ENCODE measurements around the gene THADA.

THADA gene

DNA sequence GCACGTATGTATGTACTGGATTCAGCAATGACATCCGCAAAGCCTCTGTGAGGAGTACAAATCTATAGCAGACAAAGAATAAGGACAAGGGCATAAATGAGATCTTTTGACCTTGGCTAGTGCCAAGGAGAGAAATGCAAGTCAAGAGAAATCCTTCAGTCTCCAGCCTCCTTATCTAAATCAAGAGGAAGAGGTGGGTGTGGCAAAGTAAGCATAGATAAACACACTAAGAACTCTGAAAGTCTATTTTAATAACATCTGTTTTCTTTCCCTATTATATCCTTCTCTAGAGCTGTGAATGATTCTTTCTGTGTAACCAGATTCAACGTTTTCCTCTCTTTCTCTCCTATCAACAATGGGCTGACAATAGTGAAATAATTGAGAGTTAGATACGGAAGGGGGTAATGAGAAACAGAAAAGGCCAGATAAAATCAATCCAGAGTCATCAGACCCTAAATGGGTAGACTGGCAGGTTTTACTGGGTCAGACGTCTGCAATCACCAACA, 250.9 kb downstream of the THADA start:
- peaks cover 0 to 5% (median 2%) of the 10 kb centered on the region in 4 experiments for H3K4me1 ChIP-seq (ENCODE audit: control extremely low read depth in 1 of 4, control insufficient read depth in 4 of 4, insufficient read depth in 4 of 4, low read length in 3 of 4)
- ChIA-PET CTCF (no interaction called here), POLR2A (no interaction called here)
- WGBS (ENCODE audit: insufficient coverage): 100% methylated on average over 1 of the region's 5 CpGs
- no peak overlapping the region for H3K4me3 ChIP-seq (ENCODE audit: control insufficient read depth in 1 of 7, extremely low read depth in 1 of 7, insufficient read depth in 4 of 7, low read depth in 2 of 7, low read length in 6 of 7)
- no peaks in the 10 kb centered on the region for H3K27me3 ChIP-seq (replicated peaks in 2 of 5; ENCODE audit: control insufficient read depth in 4 of 5, insufficient read depth in 5 of 5, low read length in 4 of 5)
- H3K9me3 ChIP-seq (ENCODE audit: control extremely low read depth in 1 of 5, control insufficient read depth in 4 of 5, insufficient read depth in 2 of 5, low read depth in 1 of 5, low read length in 4 of 5): no peaks in the 10 kb centered on the region
- H3K27ac ChIP-seq (ENCODE audit: insufficient read depth in 1 of 2, low read depth in 1 of 2, low read length in 2 of 2, poor library complexity in 1 of 2, severe bottlenecking in 2 of 2): no peak overlapping the region
- no peak for DNase-seq
- H3K36me3 ChIP-seq (ENCODE audit: control insufficient read depth in 4 of 4, insufficient read depth in 4 of 4, low read length in 3 of 4): peaks cover 14 to 17% (median 16%) of the 10 kb centered on the region in 4 experiments

DNA sequence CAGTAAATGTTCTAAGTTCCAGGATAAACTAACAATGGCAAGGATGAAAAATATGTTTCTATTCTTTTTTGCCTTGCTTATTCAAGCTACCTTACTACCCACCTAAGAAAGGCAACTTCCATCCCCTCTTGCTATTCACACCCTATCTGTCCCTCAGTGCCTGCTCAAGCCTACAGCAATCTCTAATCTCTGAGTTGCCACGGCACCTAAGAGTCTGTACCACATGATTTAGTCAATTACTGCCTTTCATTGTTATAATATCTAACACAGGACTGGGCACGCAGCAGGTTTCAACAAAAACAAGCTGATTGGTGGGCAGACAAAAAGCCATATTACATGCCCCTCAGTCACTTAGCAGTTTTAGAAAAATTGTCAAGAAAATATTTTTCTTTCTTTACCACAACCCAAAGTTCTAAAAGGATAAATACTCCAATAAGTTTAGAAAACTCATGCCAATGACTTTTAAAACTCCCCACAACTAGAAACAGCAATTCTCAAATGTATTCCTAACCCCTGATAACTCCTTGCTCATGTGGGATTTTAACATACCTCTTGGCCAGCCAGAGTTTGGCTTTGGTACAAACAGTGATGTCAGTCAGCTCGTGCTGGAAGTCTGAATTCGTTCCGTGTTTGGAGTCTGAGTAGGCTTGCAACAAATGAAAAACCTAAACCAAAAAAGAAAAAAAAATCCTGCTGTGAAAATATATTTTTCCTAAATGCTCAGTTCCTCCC, 252.1 kb downstream of the THADA start:
- DNase-seq: no peak
- 97% methylated on average over 5 of the region's 5 CpGs for WGBS (ENCODE audit: insufficient coverage)
- H3K4me1 ChIP-seq (ENCODE audit: control extremely low read depth in 1 of 4, control insufficient read depth in 4 of 4, insufficient read depth in 4 of 4, low read length in 3 of 4): peaks cover 2 to 9% (median 4%) of the 10 kb centered on the region in 4 experiments
- peaks cover 14 to 17% (median 16%) of the 10 kb centered on the region in 4 experiments for H3K36me3 ChIP-seq (ENCODE audit: control insufficient read depth in 4 of 4, insufficient read depth in 4 of 4, low read length in 3 of 4)
- H3K27ac ChIP-seq (ENCODE audit: insufficient read depth in 1 of 2, low read depth in 1 of 2, low read length in 2 of 2, poor library complexity in 1 of 2, severe bottlenecking in 2 of 2): no peak overlapping the region
- no peaks in the 10 kb centered on the region for H3K27me3 ChIP-seq (replicated peaks in 2 of 5; ENCODE audit: control insufficient read depth in 4 of 5, insufficient read depth in 5 of 5, low read length in 4 of 5)
- no peaks in the 10 kb centered on the region for H3K9me3 ChIP-seq (ENCODE audit: control extremely low read depth in 1 of 5, control insufficient read depth in 4 of 5, insufficient read depth in 2 of 5, low read depth in 1 of 5, low read length in 4 of 5)
- H3K4me3 ChIP-seq (ENCODE audit: control insufficient read depth in 1 of 7, extremely low read depth in 1 of 7, insufficient read depth in 4 of 7, low read depth in 2 of 7, low read length in 6 of 7): no peak overlapping the region
- ChIA-PET CTCF (no interaction called here), POLR2A (no interaction called here)

- Histone ChIP-seq H3K36me3 (ENCODE audit: control insufficient read depth in 4 of 4, insufficient read depth in 4 of 4, low read length in 3 of 4) (peaks cover 12 to 17% (median 16%) of the 10 kb centered on the region in 4 experiments), H3K4me3 (ENCODE audit: control insufficient read depth in 1 of 7, extremely low read depth in 1 of 7, insufficient read depth in 4 of 7, low read depth in 2 of 7, low read length in 6 of 7) (no peak overlapping the region), H3K4me1 (ENCODE audit: control extremely low read depth in 1 of 4, control insufficient read depth in 4 of 4, insufficient read depth in 4 of 4, low read length in 3 of 4) (peaks cover 2 to 9% (median 4%) of the 10 kb centered on the region in 4 experiments), H3K27me3 (replicated peaks in 2 of 5; ENCODE audit: control insufficient read depth in 4 of 5, insufficient read depth in 5 of 5, low read length in 4 of 5) (no peaks in the 10 kb centered on the region), H3K27ac (ENCODE audit: insufficient read depth in 1 of 2, low read depth in 1 of 2, low read length in 2 of 2, poor library complexity in 1 of 2, severe bottlenecking in 2 of 2) (no peak overlapping the region), H3K9me3 (ENCODE audit: control extremely low read depth in 1 of 5, control insufficient read depth in 4 of 5, insufficient read depth in 2 of 5, low read depth in 1 of 5, low read length in 4 of 5) (no peaks in the 10 kb centered on the region)
- ChIA-PET CTCF (interaction anchor here (0.9 to 1.4 kb wide), 3 partner anchors 13 to 107 kb away, joined by 3 to 4 read pairs (median 3); no protein-coding TSS in a partner anchor), POLR2A (no interaction called here)
- 95% methylated on average over 7 of the region's 13 CpGs for WGBS (ENCODE audit: insufficient coverage)
- DNase-seq: no peak
Measured at GRCh38 chr2:43341959-43342757, 253.7 kb downstream of the THADA start.

- CTCF ChIA-PET: interaction anchor here (1.3 kb wide), 1 partner anchor 14 kb away, joined by 3 read pairs; no protein-coding TSS in a partner anchor
Measured at GRCh38 chr2:43340945-43341356, 254.9 kb downstream of the THADA start.

GRCh38 chr2:43340066-43340465, 255.8 kb downstream of the THADA start:
- WGBS (ENCODE audit: insufficient coverage): no CpG with 5 or more reads among the region's 2 CpGs
- Histone ChIP-seq H3K36me3 (ENCODE audit: control insufficient read depth in 4 of 4, insufficient read depth in 4 of 4, low read length in 3 of 4) (peaks cover 12 to 17% (median 15%) of the 10 kb centered on the region in 4 experiments), H3K27ac (ENCODE audit: insufficient read depth in 1 of 2, low read depth in 1 of 2, low read length in 2 of 2, poor library complexity in 1 of 2, severe bottlenecking in 2 of 2) (no peak overlapping the region), H3K4me1 (ENCODE audit: control extremely low read depth in 1 of 4, control insufficient read depth in 4 of 4, insufficient read depth in 4 of 4, low read length in 3 of 4) (peaks cover 2 to 9% (median 4%) of the 10 kb centered on the region in 4 experiments), H3K9me3 (ENCODE audit: control extremely low read depth in 1 of 5, control insufficient read depth in 4 of 5, insufficient read depth in 2 of 5, low read depth in 1 of 5, low read length in 4 of 5) (no peaks in the 10 kb centered on the region), H3K27me3 (replicated peaks in 2 of 5; ENCODE audit: control insufficient read depth in 4 of 5, insufficient read depth in 5 of 5, low read length in 4 of 5) (no peaks in the 10 kb centered on the region), H3K4me3 (ENCODE audit: control insufficient read depth in 1 of 7, extremely low read depth in 1 of 7, insufficient read depth in 4 of 7, low read depth in 2 of 7, low read length in 6 of 7) (no peak overlapping the region)
- ChIA-PET CTCF (no interaction called here), POLR2A (interaction anchor here (0.6 kb wide), 1 partner anchor 19 kb away, joined by 3 read pairs; no protein-coding TSS in a partner anchor)
- no peak for DNase-seq

More at GRCh38 chr2:43340945-43341356, 254.9 kb downstream of the THADA start:
- Histone ChIP-seq H3K27me3 (replicated peaks in 2 of 5; ENCODE audit: control insufficient read depth in 4 of 5, insufficient read depth in 5 of 5, low read length in 4 of 5) (no peaks in the 10 kb centered on the region), H3K9me3 (ENCODE audit: control extremely low read depth in 1 of 5, control insufficient read depth in 4 of 5, insufficient read depth in 2 of 5, low read depth in 1 of 5, low read length in 4 of 5) (no peaks in the 10 kb centered on the region), H3K4me1 (ENCODE audit: control extremely low read depth in 1 of 4, control insufficient read depth in 4 of 4, insufficient read depth in 4 of 4, low read length in 3 of 4) (peaks cover 2 to 9% (median 4%) of the 10 kb centered on the region in 4 experiments), H3K27ac (ENCODE audit: insufficient read depth in 1 of 2, low read depth in 1 of 2, low read length in 2 of 2, poor library complexity in 1 of 2, severe bottlenecking in 2 of 2) (no peak overlapping the region), H3K4me3 (ENCODE audit: control insufficient read depth in 1 of 7, extremely low read depth in 1 of 7, insufficient read depth in 4 of 7, low read depth in 2 of 7, low read length in 6 of 7) (no peak overlapping the region), H3K36me3 (ENCODE audit: control insufficient read depth in 4 of 4, insufficient read depth in 4 of 4, low read length in 3 of 4) (peaks cover 12 to 17% (median 15%) of the 10 kb centered on the region in 4 experiments)
- WGBS (ENCODE audit: insufficient coverage): 100% methylated on average over 1 of the region's 1 CpG
- no peak for DNase-seq
- POLR2A ChIA-PET: interaction anchor here (0.6 kb wide), 1 partner anchor 49 kb away, joined by 3 read pairs; no protein-coding TSS in a partner anchor

DNA sequence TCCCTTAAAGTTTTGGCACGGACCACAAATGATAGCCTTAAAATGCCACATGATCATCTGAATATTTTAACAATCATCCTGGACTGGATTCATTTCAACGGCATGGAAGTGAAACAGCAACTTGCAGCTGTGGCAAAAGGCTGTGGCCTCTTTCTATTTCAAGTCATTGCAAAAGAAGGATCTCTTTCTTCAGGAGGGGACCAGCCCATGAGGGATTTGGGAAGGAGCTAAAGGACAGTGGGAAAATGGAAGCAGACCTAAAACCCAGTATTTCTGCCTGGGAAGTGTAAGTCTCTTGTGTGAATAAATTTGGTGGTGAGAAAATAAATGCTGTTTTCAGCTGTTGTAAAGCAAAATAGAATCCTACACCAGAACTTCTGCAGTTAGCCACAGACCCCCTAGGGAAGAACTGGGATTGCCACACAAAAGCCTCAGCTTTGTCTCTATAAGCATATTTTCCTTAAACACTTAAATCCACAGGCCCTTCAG, 262.1 kb downstream of the THADA start:
- CTCF ChIA-PET: interaction anchor here (0.8 to 1.2 kb wide), 2 partner anchors 12 to 30 kb away, joined by 3 to 4 read pairs; no protein-coding TSS in a partner anchor
- peak; percentile 36 to 79 (median 69) for DNase-seq
- peaks cover 5 to 29% (median 14%) of the 10 kb centered on the region in 4 experiments for H3K4me1 ChIP-seq (ENCODE audit: control extremely low read depth in 1 of 4, control insufficient read depth in 4 of 4, insufficient read depth in 4 of 4, low read length in 3 of 4)
- no peaks in the 10 kb centered on the region for H3K9me3 ChIP-seq (ENCODE audit: control extremely low read depth in 1 of 5, control insufficient read depth in 4 of 5, insufficient read depth in 2 of 5, low read depth in 1 of 5, low read length in 4 of 5)
- peaks cover 0 to 9% (median 4%) of the 10 kb centered on the region in 4 experiments for H3K36me3 ChIP-seq (ENCODE audit: control insufficient read depth in 4 of 4, insufficient read depth in 4 of 4, low read length in 3 of 4)
- peak overlapping the region in 1 of 2 experiments; percentile 51 for H3K27ac ChIP-seq (ENCODE audit: insufficient read depth in 1 of 2, low read depth in 1 of 2, low read length in 2 of 2, poor library complexity in 1 of 2, severe bottlenecking in 2 of 2)
- H3K27me3 ChIP-seq (replicated peaks in 2 of 5; ENCODE audit: control insufficient read depth in 4 of 5, insufficient read depth in 5 of 5, low read length in 4 of 5): no peaks in the 10 kb centered on the region
- POLR2A ChIA-PET: no interaction called here
- peak overlapping the region in 2 of 7 experiments; percentile 24 to 55 for H3K4me3 ChIP-seq (ENCODE audit: control insufficient read depth in 1 of 7, extremely low read depth in 1 of 7, insufficient read depth in 4 of 7, low read depth in 2 of 7, low read length in 6 of 7)
- 0% methylated on average over 2 of the region's 2 CpGs for WGBS (ENCODE audit: insufficient coverage)

Data from common myeloid progenitor, CD34-positive (primary cell).